Measurements from ENCODE around the gene FAM222A. TPM values are rescaled to one million over a fixed set of nuclear protein-coding genes. Genes with fewer than 3 reads are reported as not detected.

FAM222A gene
- total and polyA plus RNA-seq, 12 donors, result 9.2 to 57.8 (median 25.3) TPM

- TF ChIP-seq POLR2A (IDR thresholded peaks at IDR 0.05), result no peak
- TF ChIP-seq, protein P1, sequence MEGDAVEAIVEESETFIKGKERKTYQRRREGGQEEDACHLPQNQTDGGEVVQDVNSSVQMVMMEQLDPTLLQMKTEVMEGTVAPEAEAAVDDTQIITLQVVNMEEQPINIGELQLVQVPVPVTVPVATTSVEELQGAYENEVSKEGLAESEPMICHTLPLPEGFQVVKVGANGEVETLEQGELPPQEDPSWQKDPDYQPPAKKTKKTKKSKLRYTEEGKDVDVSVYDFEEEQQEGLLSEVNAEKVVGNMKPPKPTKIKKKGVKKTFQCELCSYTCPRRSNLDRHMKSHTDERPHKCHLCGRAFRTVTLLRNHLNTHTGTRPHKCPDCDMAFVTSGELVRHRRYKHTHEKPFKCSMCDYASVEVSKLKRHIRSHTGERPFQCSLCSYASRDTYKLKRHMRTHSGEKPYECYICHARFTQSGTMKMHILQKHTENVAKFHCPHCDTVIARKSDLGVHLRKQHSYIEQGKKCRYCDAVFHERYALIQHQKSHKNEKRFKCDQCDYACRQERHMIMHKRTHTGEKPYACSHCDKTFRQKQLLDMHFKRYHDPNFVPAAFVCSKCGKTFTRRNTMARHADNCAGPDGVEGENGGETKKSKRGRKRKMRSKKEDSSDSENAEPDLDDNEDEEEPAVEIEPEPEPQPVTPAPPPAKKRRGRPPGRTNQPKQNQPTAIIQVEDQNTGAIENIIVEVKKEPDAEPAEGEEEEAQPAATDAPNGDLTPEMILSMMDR (IDR thresholded peaks at IDR 0.05), result no peak
- 52 to 69% (median 64%) methylated on average over 12 of the region's 12 CpGs for WGBS, 4 donors
- intact Hi-C loops (cut with DNase I), result no loop called here
These were observed 36.3 kb upstream of the FAM222A start for GRCh38 chr12:109677279-109677691.

DNA sequence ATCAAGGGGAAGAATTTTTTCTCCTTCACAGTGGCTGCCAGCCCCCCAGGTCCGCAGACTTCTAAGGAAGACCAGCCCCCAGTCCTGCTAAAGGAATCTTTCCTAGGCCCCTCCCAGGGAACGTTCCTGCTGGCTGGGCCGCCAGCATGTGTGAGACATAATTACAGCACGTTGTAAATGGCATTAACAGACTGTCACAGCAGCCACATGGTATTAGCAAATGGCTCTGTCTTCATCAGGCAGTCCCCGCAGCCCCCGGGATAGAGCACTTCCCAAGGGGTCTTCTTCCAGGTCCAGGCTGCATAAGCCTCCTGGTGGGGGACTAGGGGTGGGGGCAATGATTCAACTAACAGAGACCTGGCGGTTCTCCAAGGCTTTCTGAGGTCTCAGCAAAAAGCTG is 34.9 kb upstream of the FAM222A start:
- H3K4me3 ChIP-seq, result no peak overlapping the region
- WGBS, 4 donors, result 27 to 44% (median 39%) methylated on average over 2 to 7 of the region's 7 CpGs
- no peak for DNase-seq
- TF ChIP-seq, protein P1 (IDR thresholded peaks at IDR 0.05), result no peak
- TF ChIP-seq POLR2A (IDR thresholded peaks at IDR 0.05), result no peak
- H3K4me1 ChIP-seq (replicated peaks in 1 of 2), result peaks cover 0 to 6% of the 10 kb centered on the region in 2 donors
- H3K9me3 ChIP-seq (replicated peaks in 1 of 3), result no peaks in the 10 kb centered on the region
- H3K36me3 ChIP-seq (replicated peaks in 1 of 2), result no peaks in the 10 kb centered on the region
- H3K27ac ChIP-seq, result no peak overlapping the region
- no peaks in the 10 kb centered on the region for H3K27me3 ChIP-seq
- intact Hi-C loops (cut with DNase I), result no loop called here

More at GRCh38 chr12:109677279-109677691, 36.3 kb upstream of the FAM222A start:
- no peak overlapping the region for H3K27ac ChIP-seq
- no peaks in the 10 kb centered on the region for H3K36me3 ChIP-seq (replicated peaks in 1 of 2)
- H3K27me3 ChIP-seq, result no peaks in the 10 kb centered on the region
- no peaks in the 10 kb centered on the region for H3K9me3 ChIP-seq (replicated peaks in 1 of 3)
- no peak overlapping the region for H3K4me3 ChIP-seq
- peaks cover 0 to 6% of the 10 kb centered on the region in 2 donors for H3K4me1 ChIP-seq (replicated peaks in 1 of 2)
- DNase-seq, result no peak

DNA sequence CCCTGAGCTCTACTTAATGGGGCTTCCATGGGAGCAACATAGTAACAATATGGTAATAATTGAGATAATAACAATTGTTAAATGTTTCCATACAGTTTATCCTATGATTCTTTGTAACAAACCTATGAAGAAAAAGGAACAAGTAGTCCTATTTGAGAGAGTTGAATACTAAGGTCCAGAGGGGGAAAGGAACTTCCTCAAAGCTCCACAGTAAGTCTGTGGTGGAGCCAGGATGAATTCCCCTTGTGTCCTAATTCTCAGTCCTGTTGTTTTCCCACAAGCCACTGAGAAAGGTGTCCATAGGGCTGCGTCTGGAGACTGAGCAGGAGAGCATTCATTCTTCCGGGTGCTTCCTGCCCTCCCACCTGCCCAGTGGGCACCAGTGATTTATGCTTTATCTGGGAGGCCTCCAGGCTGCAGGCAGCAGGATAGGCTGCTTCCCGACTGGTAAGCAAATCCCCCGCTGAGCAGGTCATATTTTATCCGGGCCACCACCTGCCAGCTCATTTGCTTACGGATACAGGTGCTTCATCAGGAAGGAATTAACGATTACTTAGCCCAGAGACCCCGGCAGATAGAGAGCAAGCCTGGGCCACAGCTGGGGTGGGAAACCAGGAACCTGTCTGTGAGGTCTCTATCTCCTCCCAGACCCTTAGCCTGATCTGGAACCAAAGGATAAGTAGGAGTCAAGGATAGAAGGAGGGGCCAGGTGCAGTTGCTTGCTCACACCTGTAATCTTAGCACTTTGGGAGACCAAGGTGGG is 33.9 kb upstream of the FAM222A start:
- Histone ChIP-seq H3K27ac (no peak overlapping the region), H3K36me3 (replicated peaks in 1 of 2) (no peaks in the 10 kb centered on the region), H3K4me1 (replicated peaks in 1 of 2) (peaks cover 0 to 6% of the 10 kb centered on the region in 2 donors), H3K4me3 (no peak overlapping the region), H3K9me3 (replicated peaks in 1 of 3) (no peaks in the 10 kb centered on the region), H3K27me3 (no peaks in the 10 kb centered on the region)
- no peak for DNase-seq
- WGBS, 4 donors, result 57 to 66% (median 62%) methylated on average over 4 to 8 of the region's 8 CpGs
- TF ChIP-seq, protein P1 (IDR thresholded peaks at IDR 0.05), result no peak
- TF ChIP-seq POLR2A (IDR thresholded peaks at IDR 0.05), result no peak
- intact Hi-C loops (cut with DNase I), result no loop called here

DNA sequence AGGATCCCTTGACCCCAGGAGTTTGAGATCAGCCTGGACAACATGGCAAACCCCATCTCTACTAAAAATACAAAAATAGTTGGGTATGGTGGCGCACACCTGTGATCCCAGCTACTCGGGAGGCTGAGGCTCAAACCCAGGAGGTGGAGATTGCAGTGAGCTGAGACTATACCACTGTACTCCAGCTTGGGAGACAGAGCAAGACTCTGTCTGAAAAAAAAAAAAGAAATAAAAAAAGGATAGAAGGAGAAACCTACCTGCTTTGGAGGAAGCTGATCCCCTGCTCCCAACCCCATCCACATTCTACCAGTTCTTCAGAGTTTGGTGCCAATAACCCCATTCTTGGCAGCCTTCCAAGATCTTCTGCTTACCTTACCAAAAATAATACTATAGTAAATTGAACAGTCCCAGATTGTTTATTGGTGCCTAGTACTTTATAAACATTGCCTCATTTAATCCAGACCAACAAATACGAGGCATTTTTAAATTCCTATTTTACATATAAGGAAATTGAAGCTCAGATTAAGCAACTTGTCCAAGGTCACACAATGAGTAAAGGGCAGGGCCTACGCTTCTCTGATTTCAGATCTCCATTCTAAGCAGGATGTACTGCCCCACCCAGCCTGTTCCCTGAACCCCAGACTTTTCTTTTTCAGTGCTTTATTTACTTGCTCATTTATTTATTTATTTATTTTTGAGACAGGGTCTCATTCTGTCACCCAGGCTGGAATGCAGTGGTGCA is 33.2 kb upstream of the FAM222A start:
- TF ChIP-seq, protein P1 (IDR thresholded peaks at IDR 0.05), result no peak
- no peak for TF ChIP-seq POLR2A (IDR thresholded peaks at IDR 0.05)
- intact Hi-C loops (cut with DNase I), result no loop called here
- Histone ChIP-seq H3K36me3 (replicated peaks in 1 of 2) (no peaks in the 10 kb centered on the region), H3K4me1 (replicated peaks in 1 of 2) (peaks cover 0 to 6% of the 10 kb centered on the region in 2 donors), H3K4me3 (no peak overlapping the region), H3K27me3 (no peaks in the 10 kb centered on the region), H3K9me3 (replicated peaks in 1 of 3) (no peaks in the 10 kb centered on the region), H3K27ac (no peak overlapping the region)
- WGBS, 4 donors, result 63 to 72% (median 71%) methylated on average over 4 of the region's 4 CpGs
- peak in 4 of 7 donors; percentile 29 to 47 (median 36) for DNase-seq
